WI38 (cell line): ENCODE data around the gene TMEM131.
A peak's percentile ranks its signal among the peaks of the same experiment; 100 is the strongest.
"Not testable (repeated sequence)": the region's sequence is repeated elsewhere in the genome, so short reads cannot be mapped to it uniquely, and the experiment has no call there.

ENCODE experiments used
- H3K4me3 ChIP-seq: 2 replicates; pipeline ENCODE4 v1.5.1; 2011; ENCODE audit warnings: low read depth, mild to moderate bottlenecking, control low read depth, low read length
- CTCF ChIP-seq: IDR thresholded peaks from 2 replicates; pipeline ENCODE4 v1.5.1; 2012; ENCODE audit warnings: low read depth, mild to moderate bottlenecking, control low read depth, low read length

The TMEM131 gene

GRCh38 chr2:97891611-97892010 lies 104.1 kb downstream of the TMEM131 start:
- TF ChIP-seq CTCF: no peak
- H3K4me3 ChIP-seq: no peak overlapping the region

GRCh38 chr2:97889156-97889555 lies 106.6 kb downstream of the TMEM131 start:
- TF ChIP-seq CTCF: no peak
- no peak overlapping the region for H3K4me3 ChIP-seq

- no peak for TF ChIP-seq CTCF
- no peak overlapping the region for H3K4me3 ChIP-seq
Observed at GRCh38 chr2:97885841-97886240, 109.9 kb downstream of the TMEM131 start.

GRCh38 chr2:97880334-97880733 lies 115.4 kb downstream of the TMEM131 start:
- H3K4me3 ChIP-seq: no peak overlapping the region
- TF ChIP-seq CTCF: no peak

GRCh38 chr2:97878865-97879264 lies 116.9 kb downstream of the TMEM131 start:
- no peak overlapping the region for H3K4me3 ChIP-seq
- no peak for TF ChIP-seq CTCF

- not testable (repeated sequence) for H3K4me3 ChIP-seq
Observed at GRCh38 chr2:97878317-97878716, 117.4 kb downstream of the TMEM131 start.

- no peak for TF ChIP-seq CTCF
- H3K4me3 ChIP-seq: no peak overlapping the region
Observed at GRCh38 chr2:97871096-97871780, 124.5 kb downstream of the TMEM131 start.

- peak overlapping the region; percentile 30 for H3K4me3 ChIP-seq
- TF ChIP-seq CTCF: no peak
Observed at GRCh38 chr2:97870396-97870843, 125.3 kb downstream of the TMEM131 start.
